ENCODE measurements around the gene KLF3.

GRCh38 chr4:38723726-38724474, 59.9 kb downstream of the KLF3 start:
- TF ChIP-seq CTCF (IDR thresholded peaks at IDR 0.05) = no peak
- no peak for TF ChIP-seq POLR2A (IDR thresholded peaks at IDR 0.05)

All from sigmoid colon (tissue), 3 donors.